GM21515 (cell line): ENCODE data around the gene COL23A1.
"Not testable (repeated sequence)": the region's sequence is repeated elsewhere in the genome, so short reads cannot be mapped to it uniquely, and the experiment has no call there.

Source experiments
- ATAC-seq: cut with Tn5 transposase; IDR thresholded peaks from one replicate; pipeline ENCODE4 v1.9.1; 2021; ENCODE audit not compliant: unreplicated experiment

COL23A1 gene

DNA sequence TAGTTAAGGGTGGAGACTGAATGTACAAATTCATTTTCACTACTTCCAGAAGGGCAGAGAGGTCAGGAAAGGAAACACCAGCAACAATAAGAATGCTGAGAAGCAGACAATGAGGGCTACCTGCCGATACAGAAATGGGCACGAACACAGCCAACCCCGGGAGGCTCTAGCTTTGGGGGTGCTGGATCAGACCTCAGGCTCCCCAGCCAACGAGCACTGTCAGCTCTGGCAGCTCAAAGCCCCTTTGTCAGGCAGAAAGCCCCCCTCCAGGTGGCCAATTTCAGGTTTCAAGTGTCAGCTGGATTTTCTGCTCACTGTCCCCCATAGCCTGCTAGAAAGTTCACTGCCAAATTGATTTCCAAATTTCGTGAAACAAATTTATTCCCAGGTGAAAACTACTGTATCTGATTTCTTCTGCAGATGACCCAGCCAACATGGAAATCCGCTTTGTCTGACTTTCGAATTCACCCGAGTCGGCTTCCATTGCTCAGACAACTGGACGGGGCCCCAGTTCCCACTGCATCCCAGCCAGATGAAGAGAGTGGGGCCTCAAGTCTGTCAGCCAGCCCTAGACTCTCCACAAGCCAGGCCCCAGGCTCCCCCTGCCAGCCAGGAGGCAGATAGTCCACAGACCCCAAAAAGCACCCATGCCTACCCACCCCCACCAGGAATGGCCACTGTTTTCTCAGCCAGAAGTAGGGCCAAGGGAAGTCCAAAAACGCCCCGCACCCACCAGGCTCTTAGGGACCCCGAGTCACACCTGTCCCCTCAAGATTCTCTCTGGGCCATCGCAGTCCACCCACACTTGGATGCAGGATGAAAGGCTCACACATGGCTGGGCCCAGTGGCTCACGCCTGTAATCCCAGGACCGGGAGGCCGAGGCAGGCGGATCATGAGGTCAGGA, 261.1 kb downstream of the COL23A1 start:
- ATAC-seq = no peak

DNA sequence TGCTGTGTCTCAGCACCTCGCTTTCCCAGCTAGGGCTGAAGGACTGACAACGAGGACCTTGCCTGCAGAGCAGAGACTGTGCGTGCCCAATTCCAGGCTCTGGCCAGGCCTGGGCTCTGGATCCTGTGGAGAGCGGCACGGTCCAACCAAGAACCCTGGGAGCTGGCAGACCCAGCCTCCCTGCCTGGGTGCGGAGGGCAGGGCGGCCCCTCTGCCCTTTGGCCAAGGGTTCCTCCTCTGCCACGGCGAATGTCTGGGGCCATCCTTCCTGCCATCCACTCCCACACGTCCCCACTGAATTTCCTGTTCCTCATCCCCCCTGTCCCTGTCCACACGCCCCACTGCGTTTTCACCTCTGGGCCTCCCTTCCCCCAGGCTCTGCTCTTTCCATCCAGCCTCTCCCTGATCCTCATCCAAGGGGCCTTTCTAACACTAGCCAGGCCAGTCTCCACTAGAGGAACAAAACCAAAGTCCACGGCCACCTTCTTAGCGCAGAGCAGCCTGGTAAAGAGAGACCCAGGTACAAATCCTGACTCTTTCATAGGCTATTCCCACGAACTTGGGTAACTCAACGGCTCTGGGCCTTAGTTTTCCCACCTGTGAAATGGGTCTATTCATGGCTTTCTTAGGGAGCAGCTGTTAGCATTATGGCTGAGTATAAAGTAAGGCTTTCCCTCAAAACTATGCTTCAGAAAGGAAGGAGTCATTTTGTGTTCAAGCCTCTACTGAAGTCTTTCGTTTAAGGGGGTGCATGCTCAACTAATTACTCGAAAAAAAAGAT, 262.1 kb downstream of the COL23A1 start:
- ATAC-seq = no peak

DNA sequence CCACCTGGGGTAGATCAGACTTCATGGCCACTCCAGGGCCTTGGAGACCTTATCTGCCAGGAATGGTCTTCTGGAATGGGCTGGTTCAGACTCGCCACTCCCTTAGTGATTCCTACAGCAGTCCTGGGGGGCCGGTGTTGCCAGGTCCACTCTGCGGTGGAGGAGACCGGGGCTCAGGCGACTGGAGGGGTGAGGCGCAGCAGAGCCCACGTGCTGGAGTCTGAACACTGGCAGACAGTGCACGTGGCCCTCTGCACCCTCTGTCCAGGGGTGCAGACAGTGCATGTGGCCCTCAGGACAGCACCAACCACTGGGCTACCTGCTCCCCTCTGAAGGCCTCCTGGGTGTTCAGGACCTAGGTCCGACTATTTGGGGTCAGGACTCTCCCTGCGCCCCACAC, 262.7 kb downstream of the COL23A1 start:
- ATAC-seq = no peak

DNA sequence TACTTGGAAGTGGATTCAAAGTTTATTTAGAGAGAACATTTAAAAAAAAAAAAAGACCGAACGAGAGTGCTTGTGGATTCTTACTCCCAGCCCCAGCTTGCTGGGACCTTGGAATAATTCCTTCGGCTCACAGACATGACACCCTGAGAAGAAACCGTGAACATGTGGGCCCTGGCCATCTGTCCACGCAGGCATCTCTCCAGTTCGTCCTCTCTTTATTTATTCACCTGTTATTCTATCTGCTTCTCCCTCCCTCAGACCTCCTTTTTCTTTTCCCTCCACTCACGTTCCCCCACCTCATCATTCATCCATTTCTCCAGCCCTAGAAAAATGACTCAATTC, 263.8 kb downstream of the COL23A1 start:
- no peak for ATAC-seq

DNA sequence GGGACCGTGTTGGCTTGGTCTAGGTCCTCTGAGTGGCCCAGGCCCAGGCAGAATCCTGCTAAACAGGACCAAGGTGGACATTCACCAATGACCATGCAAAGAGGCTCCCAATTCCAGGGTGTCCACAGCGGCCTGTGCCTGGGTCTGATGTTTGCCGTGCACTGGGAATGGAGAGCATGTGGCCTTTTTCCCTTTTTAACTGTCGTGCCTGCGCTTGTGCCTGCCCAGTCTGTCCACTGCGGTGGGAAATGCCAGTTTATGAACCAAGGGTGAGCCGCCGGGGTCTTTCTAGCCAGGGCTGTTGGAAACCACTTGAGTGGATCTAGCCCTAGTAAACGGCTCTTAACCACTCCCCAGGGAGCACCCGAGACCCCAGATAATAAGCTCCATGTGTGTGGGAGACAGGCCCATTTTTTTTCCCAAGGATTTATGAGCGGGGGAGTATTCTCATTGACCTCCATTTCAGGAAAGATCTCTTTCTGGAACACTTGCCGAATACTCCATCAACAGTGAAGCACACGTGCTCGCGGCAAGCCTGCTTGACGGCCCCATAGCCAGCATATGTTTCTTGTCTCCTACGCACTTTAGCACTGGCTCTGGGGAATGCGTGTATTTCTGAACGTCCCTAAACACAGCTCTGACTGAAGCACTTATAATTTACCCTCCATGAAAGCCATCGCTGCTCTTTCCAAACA, 264.4 kb downstream of the COL23A1 start:
- ATAC-seq = no peak

DNA sequence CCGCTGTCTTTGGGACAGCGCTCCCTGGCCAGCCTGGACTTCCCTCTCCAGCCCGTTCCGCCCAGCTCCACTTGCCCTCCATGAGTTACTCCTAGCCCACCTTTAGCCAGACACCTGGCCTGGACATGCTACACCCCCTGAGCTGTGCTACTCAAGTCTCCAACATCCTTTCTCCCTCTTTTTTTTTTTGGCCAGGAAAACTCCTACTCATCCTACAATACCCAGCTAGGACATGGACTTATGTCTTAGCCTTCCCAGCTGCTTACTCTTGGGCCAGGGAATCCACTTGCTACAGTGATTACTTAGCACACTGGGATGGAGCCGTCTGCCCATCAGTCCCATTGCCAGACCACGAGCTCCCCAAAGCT, 264.9 kb downstream of the COL23A1 start:
- ATAC-seq = no peak

DNA sequence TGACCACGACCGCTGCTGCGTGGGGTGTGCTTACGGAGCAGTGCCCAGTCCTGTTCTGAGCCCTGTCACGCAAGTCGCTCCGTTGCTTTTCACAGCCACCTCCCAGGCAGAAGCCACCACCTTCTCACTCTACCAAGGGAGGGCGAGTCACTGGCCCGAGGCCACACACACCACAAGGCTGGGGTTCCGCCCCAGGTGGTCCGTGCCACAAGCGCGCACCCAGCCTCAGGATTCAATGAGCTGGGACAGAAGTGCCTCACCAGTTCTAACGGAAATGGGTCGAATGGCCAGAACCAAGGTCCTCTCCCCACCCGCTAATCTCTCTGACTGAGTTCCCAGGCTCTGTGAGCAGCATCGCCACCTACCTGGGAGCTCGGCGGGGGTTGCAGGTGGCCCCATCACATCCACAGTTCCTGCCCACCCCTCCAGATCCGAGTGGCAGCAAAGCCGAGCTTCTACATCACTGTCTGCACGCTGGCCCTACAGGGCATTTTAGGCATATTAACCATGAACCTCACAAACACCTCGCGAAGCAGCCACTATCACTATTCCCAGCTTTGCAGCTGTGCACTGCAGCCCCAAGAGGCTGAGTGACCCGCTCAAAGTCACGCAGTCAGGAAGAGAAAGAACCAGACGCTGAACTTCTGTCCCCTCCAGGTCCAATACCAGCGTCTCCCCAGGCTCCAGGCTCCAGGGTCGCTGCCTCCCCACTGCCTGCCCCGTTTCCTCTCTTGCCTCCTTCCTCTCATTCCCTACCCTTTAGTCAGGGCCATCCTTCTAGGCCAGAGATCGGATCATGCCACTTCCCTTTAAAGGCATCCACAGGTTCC, 265.5 kb downstream of the COL23A1 start:
- peak; percentile 64 for ATAC-seq

DNA sequence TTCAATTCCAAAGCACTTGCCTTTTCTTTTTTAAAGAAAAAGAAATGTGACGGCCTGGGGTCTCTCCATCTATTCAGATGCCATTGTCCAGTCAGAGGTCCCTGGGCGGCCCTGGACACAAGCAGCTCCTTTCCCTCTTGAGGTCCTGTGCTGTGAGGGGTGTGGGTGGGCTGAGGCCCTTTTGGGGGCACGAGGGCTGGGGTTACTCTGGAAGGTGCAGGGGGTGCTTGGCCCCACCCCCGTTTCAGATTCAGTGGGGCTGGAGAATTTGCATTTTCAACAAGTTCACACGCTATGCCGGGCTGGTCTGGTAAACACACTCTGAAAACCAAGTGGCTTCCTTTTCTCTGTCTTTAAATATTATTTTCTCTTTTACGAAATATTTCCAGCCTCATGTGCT, 266.2 kb downstream of the COL23A1 start:
- peak; percentile 50 for ATAC-seq

DNA sequence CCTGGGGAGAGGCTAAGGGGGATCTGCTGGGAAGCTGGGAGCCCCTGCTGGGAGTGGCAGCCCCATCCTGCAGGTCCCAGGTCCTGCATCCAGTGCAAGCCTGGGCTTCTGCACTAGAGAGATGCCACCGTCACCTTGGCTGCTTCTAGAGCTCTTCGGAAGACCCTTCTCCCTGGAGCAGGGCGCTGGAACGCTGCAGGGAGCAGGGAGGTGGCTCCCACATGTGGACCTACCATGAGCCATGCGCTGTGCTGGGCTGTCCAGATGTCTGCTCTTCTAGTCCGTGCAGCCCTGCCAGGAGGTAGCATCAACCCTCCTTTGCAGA, 266.7 kb downstream of the COL23A1 start:
- ATAC-seq = peak; percentile 36

DNA sequence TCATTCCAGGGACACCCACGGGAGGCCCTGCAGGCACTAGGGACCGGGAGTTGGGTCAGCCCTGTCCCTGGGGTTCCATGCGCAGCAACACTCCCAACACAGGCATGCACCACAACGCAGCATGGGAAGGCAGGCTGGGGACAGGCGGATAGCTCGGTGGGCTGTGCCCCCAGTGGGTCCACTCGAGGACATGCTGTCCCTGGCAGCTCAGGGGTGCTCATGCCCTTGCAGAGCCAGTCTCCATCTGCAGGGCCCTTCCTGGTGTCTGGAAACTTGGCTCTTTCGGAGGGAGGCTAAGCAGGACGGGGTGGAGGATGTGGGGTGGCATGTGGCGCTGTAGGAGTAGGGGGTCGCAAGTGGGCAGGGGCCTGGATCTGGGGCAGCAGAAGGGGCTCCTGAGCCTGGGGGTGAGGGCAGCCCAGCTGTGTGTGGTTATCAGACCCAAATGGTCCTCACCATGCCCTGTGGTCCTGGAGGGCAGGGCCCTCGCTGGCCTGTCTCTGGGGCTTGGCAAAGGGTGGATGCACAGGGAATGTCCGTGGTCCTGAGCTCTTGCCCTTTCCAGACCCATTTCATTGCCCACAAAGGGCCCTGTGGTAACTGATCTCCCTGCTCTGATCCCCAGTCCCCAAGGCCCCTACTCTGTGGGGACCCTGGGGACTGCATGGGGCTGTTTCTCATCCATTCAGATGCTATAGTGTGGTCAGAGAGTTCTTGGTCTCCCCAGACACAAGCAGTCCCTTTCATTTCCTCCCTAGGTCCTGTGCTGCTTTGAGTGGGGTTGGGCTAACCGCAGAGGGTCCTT, 267.3 kb downstream of the COL23A1 start:
- ATAC-seq = peak; percentile 27

DNA sequence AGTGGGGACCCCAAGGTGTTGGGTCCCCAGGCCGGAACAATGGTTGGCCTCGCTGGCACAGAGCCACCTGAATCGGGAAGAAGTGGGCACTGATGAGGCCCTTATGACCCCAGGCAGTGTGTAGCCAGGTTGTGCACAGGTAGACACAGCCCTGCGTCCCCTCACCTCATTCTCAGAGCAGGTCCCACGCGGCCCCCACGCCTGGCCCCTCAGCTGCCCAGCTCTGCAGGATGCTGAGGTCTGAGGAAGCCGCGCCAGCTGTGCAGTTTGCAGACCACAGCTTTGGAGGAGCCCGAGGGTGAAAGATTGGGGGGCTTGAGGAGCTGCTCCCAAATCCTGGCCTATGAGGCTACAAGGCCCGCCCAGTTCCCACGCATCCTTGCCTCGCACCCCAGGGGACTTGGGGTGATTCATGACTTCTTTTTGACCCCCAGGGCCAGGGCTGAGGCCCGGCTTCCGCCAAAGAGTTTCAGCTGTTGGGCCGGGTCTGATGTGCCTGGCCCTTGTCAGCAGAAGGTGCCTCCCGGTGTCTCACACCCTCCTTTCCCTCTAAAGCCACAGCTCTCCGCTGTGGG, 269.8 kb downstream of the COL23A1 start:
- no peak for ATAC-seq

DNA sequence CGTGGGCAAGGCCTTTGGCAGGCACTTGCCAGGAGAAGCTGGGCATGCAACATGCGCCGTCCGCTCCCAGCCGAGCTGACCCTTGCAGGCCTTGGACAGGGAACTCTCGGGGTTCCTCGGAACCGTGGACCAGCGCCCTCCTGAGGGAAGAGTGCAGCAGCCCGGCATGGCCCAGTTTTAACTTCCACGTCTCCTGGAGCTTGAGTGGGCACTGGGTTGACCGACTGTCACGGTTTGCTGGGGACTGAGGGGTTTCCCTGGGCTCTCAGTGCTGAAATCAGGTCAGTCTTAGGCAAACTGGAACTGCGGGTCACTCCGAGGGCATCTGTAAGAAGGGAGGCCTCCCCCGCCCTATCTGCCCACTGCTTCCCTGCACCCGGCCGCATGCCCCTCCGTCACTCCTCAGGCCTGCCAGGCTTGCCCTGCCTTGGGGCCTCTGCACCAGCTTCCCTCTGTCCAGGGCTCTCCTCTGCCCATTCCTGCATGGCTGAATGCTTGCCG, 270.6 kb downstream of the COL23A1 start:
- no peak for ATAC-seq

DNA sequence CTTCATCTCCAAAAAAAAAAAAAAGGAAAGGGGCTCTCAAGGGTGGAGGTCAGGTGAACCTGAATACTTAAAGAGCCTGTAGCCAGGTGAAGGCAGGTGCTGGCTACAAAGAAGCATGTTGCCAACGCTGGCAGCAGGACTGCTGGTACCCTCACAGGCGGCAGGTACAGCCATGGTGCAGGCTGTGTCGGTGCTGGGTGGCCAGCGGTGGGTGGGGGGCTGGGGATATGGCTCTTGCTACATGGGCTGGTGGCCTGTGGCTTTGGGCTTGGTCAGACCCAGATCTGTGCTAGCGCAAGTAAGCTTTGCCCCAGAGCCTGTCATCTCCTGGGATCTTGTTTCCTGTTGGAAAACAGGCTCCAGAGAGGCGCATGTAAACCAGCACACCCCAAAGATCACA, 271.3 kb downstream of the COL23A1 start:
- no peak for ATAC-seq

DNA sequence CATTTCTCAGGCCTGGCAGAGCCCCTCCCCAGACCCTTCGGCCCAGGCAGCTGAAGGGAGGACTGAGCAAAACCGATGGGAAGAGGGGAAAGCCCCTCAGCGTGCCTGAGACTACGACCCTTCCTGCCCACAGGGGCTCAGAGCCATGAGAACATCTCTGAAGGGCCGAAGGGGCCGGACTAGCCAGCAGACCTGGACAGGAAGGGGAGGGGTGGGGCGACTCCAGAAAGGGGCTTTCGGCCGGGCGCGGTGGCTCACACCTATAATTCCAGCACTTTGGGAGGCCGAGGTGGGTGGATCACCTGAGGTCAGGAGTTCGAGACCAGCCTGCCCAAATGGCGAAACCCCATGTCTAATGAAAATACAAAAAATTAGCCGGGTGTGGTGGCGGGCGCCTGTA, 271.8 kb downstream of the COL23A1 start:
- no peak for ATAC-seq

DNA sequence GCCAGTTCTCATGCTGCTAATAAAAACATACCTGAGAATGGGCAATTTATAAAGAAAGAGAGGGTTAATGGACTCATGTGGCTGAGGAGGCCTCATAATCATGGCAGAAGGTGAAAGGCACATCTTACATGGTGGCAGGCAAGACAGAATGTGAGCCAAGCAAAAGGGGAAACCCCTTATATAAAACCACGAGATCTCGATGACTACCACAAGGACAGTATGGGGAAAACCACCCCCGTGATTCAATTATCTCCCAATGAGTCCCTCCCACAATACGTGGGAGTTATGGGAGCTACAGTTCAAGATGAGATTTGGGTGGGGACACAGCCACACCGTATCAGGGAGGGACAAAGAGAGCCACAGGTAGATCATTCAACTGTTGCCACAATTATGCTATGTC, 272.5 kb downstream of the COL23A1 start:
- not testable (repeated sequence) for ATAC-seq

DNA sequence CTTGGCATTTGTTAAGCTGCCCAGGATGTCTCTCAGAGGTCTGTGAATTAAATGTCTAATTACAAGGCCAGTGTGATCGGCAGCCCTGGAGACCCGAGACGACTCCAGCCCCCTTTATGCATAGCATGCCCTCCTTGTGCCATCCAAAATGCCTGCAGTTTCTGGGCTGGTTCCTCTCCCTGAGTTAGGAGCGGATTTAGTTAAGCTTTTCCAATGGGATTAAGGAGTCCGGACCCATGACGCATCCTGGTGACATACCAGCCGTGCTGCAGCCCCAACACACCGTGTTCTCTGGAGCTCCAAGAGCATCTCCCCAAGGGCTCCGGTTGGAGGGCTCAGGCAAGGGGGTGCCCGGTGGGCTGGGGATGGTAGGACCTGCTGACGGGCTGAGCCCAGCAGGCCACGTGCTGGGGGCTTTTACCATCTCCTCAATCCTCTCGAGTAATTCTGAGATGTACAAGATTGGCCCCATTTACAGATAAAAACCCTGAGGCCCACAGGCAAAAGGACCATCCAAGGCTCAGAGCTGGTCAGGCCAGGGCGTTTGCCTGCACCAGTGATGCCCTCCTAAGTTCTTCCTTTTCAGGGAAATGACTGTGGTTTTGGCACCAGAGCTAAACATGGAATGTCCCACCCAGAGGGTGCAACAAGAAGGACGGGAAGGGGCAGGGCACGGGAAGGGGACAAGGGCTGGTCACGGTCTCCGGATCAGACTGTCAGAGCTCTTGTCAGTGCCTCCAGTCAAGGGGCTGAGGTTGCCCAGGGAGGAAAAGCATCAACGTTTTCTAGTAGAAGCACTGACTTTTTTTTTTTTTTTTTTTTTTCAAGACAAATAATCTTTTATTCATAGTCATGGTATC, 275.0 kb downstream of the COL23A1 start:
- no peak for ATAC-seq

DNA sequence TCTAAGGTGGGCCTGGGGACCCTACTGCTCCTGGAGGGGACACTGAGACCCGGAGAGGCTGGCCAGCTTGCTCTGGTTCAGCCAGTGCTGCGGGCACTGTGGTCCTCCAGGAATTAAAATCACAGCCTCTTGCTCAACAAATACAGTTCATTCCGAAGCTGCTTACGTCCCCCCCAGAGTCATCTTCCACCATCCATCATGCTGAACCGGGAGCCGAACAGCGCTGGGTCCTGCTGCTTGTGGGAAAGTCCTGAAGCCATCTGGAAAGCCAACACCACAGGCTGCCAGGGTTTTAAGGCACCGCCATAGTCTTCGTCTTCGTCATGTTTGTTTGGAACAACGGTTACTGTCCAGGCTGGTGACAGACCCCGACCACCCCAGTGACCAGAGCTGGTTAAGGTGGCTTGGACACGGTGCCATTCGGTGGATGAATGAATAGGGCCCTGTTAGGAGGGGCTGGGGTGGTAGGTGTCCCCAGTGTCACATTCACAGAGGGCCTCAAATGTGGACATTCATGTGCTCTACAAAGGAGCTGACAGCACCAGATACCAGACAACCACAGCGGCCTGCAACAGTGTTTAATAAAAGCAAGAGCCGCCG, 276.0 kb downstream of the COL23A1 start:
- no peak for ATAC-seq

DNA sequence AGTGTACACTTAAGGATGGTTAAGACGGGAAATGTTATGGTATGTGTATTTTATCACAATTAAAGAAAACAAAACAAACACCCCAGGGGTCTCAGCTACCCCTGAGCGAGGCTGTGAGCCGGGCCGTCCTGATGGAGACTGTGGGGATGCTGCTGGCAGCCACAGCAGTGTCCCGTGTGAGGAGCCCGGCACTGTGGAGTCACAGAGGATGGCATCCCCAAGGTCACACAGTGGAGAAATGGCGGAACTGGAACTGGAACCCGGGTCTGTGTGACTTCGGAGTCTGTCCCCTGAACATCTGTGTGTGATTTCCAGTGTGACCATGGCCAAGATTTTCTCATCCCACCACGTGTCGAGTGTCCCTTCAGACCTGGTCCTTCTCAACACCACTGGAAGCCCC, 276.9 kb downstream of the COL23A1 start:
- ATAC-seq = no peak
